B cell (primary cell): ENCODE measurements around the gene RASA3.

Experiments used
- EZH2 ChIP-seq: IDR thresholded peaks from 2 replicates; pipeline ENCODE4 v1.6.1; 2012; ENCODE audit warnings: borderline replicate concordance, low read depth, mild to moderate bottlenecking, moderate library complexity, low read length; ENCODE audit not compliant: insufficient read depth, poor library complexity, severe bottlenecking
- TF ChIP-seq, protein P1 (sequence below): fragments of 200-600 bp; IDR thresholded peaks from one replicate; pipeline ENCODE4 v1.8.0; 2022; ENCODE audit warnings: antibody characterized with exemption, mild to moderate bottlenecking

DNA sequence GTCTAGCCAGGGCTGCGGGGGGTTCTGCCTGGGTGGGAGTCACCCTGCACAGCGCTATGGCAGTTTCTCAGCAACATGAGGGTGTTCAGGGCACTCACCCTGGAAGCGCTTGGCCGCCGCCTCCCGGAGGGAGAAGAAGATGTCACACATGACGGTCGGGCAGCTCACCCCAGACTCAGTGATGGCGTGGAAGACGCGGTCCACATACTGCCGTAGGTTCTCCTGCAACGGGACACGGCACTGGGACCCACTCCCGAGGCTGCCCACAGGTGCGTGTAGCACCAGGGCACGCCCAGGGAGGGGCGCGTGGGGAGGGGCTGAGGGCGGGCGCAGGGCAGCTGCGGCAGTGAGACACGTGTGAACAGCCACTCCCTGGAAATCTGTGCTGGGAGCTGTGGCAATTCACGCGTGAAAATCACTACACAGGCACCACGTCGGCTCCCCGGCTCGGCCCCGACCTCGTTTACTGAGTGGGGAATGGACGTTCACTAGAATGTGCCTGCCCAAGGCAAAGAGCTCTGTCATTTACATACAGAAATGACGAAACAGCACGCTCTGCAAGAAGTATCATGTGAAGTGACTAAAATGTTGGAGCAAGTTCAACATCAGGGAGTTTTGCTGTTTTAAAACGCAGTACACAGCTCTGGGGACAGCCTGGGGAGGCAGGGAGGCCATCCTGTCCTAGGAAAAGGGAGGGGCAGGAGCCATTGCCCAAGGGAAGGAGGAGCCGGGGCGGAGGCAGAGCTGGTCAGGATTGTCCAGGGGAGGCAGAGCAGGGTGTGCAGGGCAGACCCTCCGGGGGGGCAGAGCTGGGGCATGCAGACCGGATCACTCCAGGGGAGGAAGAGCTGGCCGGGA, 117.1 kb downstream of the RASA3 start:
- TF ChIP-seq EZH2, result no peak
- TF ChIP-seq, protein P1, sequence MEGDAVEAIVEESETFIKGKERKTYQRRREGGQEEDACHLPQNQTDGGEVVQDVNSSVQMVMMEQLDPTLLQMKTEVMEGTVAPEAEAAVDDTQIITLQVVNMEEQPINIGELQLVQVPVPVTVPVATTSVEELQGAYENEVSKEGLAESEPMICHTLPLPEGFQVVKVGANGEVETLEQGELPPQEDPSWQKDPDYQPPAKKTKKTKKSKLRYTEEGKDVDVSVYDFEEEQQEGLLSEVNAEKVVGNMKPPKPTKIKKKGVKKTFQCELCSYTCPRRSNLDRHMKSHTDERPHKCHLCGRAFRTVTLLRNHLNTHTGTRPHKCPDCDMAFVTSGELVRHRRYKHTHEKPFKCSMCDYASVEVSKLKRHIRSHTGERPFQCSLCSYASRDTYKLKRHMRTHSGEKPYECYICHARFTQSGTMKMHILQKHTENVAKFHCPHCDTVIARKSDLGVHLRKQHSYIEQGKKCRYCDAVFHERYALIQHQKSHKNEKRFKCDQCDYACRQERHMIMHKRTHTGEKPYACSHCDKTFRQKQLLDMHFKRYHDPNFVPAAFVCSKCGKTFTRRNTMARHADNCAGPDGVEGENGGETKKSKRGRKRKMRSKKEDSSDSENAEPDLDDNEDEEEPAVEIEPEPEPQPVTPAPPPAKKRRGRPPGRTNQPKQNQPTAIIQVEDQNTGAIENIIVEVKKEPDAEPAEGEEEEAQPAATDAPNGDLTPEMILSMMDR, result no peak
